Measurements from ENCODE around the gene LRIT2.

DNA sequence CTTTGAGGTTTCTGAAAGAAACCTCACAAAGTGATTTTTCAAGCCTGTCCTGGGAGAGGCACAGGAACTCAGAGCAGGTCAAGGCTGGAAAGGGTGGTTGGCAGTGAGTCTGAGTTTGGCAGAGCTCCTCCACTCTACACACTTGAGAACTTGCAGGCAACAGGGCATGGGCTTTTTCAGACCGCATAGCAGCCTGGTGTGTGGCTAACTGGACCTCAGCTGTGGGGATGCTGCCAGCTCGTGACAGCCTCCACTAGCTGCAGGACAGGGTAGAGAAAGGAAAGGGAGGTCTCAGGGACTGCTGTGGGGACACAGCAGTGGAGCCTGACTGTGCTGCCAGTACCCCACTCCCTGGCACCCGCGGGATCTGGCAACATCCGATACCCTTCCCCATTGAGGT lies 28.4 kb downstream of the LRIT2 start:
- TF ChIP-seq TCF7L2 (IDR thresholded peaks at IDR 0.05; ENCODE audit: low read depth, low read length) (no peak), POLR2AphosphoS5 (IDR thresholded peaks at IDR 0.05; ENCODE audit: low read depth, low read length) (no peak), SIN3A (IDR thresholded peaks at IDR 0.05; ENCODE audit: borderline replicate concordance, insufficient read depth, low read depth, low read length) (no peak)
- TF ChIP-seq, protein P1, sequence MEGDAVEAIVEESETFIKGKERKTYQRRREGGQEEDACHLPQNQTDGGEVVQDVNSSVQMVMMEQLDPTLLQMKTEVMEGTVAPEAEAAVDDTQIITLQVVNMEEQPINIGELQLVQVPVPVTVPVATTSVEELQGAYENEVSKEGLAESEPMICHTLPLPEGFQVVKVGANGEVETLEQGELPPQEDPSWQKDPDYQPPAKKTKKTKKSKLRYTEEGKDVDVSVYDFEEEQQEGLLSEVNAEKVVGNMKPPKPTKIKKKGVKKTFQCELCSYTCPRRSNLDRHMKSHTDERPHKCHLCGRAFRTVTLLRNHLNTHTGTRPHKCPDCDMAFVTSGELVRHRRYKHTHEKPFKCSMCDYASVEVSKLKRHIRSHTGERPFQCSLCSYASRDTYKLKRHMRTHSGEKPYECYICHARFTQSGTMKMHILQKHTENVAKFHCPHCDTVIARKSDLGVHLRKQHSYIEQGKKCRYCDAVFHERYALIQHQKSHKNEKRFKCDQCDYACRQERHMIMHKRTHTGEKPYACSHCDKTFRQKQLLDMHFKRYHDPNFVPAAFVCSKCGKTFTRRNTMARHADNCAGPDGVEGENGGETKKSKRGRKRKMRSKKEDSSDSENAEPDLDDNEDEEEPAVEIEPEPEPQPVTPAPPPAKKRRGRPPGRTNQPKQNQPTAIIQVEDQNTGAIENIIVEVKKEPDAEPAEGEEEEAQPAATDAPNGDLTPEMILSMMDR (IDR thresholded peaks at IDR 0.05): no peak
- TF ChIP-seq, protein P2, sequence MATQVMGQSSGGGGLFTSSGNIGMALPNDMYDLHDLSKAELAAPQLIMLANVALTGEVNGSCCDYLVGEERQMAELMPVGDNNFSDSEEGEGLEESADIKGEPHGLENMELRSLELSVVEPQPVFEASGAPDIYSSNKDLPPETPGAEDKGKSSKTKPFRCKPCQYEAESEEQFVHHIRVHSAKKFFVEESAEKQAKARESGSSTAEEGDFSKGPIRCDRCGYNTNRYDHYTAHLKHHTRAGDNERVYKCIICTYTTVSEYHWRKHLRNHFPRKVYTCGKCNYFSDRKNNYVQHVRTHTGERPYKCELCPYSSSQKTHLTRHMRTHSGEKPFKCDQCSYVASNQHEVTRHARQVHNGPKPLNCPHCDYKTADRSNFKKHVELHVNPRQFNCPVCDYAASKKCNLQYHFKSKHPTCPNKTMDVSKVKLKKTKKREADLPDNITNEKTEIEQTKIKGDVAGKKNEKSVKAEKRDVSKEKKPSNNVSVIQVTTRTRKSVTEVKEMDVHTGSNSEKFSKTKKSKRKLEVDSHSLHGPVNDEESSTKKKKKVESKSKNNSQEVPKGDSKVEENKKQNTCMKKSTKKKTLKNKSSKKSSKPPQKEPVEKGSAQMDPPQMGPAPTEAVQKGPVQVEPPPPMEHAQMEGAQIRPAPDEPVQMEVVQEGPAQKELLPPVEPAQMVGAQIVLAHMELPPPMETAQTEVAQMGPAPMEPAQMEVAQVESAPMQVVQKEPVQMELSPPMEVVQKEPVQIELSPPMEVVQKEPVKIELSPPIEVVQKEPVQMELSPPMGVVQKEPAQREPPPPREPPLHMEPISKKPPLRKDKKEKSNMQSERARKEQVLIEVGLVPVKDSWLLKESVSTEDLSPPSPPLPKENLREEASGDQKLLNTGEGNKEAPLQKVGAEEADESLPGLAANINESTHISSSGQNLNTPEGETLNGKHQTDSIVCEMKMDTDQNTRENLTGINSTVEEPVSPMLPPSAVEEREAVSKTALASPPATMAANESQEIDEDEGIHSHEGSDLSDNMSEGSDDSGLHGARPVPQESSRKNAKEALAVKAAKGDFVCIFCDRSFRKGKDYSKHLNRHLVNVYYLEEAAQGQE (IDR thresholded peaks at IDR 0.05; ENCODE audit: insufficient read depth in 1 of 2, low read depth in 2 of 2, low read length in 1 of 2): no peak
